Keratinocyte (primary cell): Measurements from ENCODE around the gene FGL2. TPM values are rescaled to one million over a fixed set of nuclear protein-coding genes. Genes with fewer than 3 reads are reported as not detected.

Experiments used
- DNase-seq: peaks from one replicate; pipeline ENCODE4 v3.0.0-alpha.2; 2011; ENCODE audit warnings: low read depth, missing footprints, low spot score
- FAIRE-seq: peaks from 2 replicates; lab custom pipeline; 2011; peaks lifted over from hg19 to GRCh38; lab: Jason Lieb, UNC
- H2AFZ ChIP-seq: 2 replicates; pipeline ENCODE4 v1.6.0; 2012; ENCODE audit warnings: low read length, control low read depth, inconsistent platforms; ENCODE audit not compliant: control insufficient read depth
- H3K27ac ChIP-seq: 2 replicates; pipeline ENCODE4 v1.5.1; 2011; ENCODE audit warnings: low read length; ENCODE audit not compliant: control insufficient read depth, insufficient read depth
- H3K27me3 ChIP-seq: 3 replicates; pipeline ENCODE4 v1.6.0; 2011; ENCODE audit warnings: low read length; ENCODE audit not compliant: control insufficient read depth, insufficient read depth; ENCODE audit errors: extremely low read depth
- H3K36me3 ChIP-seq, 2 experiments: 2 replicates in 1 of 2; 3 replicates in 1 of 2; pipeline ENCODE4 v1.5.1; 2011; ENCODE audit warnings: low read length in 2 of 2, mild to moderate bottlenecking in 1 of 2; ENCODE audit not compliant: control insufficient read depth in 2 of 2, insufficient read depth in 2 of 2; ENCODE audit errors: extremely low read depth in 1 of 2
- H3K4me1 ChIP-seq: 3 replicates; pipeline ENCODE4 v1.5.1; 2011; ENCODE audit warnings: low read length; ENCODE audit not compliant: control insufficient read depth, insufficient read depth; ENCODE audit errors: extremely low read depth
- H3K4me2 ChIP-seq: 3 replicates; pipeline ENCODE4 v1.6.0; 2011; ENCODE audit warnings: low read depth, low read length; ENCODE audit not compliant: control insufficient read depth, insufficient read depth; ENCODE audit errors: extremely low read depth
- H3K4me3 ChIP-seq, 3 experiments: fragments of 200-600 bp in 1 of 3; sonication (generic) in 1 of 3; 2 replicates in 2 of 3; 3 replicates in 1 of 3; pipeline ENCODE4 v1.5.1; 2011 to 2016; ENCODE audit warnings: low read length in 3 of 3, mild to moderate bottlenecking in 3 of 3, control low read depth in 2 of 3, inconsistent platforms in 1 of 3, low read depth in 1 of 3, mixed read lengths in 1 of 3, mixed run types in 1 of 3, moderate library complexity in 1 of 3; ENCODE audit not compliant: control insufficient read depth in 2 of 3, insufficient read depth in 2 of 3; ENCODE audit errors: extremely low read depth in 1 of 3
- H3K79me2 ChIP-seq: 2 replicates; pipeline ENCODE4 v1.6.0; 2012; ENCODE audit warnings: low read length; ENCODE audit not compliant: control insufficient read depth, insufficient read depth
- H3K9ac ChIP-seq: 3 replicates; pipeline ENCODE4 v1.6.0; 2011; ENCODE audit warnings: low read length; ENCODE audit not compliant: control insufficient read depth, insufficient read depth; ENCODE audit errors: extremely low read depth
- H3K9me1 ChIP-seq: 3 replicates; pipeline ENCODE4 v1.6.0; 2011; ENCODE audit warnings: low read length; ENCODE audit not compliant: control insufficient read depth, insufficient read depth; ENCODE audit errors: extremely low read depth
- H3K9me3 ChIP-seq: 2 replicates; pipeline ENCODE4 v1.5.1; 2012; ENCODE audit warnings: low read depth, low read length; ENCODE audit not compliant: control insufficient read depth
- H4K20me1 ChIP-seq: 3 replicates; pipeline ENCODE4 v1.6.0; 2011; ENCODE audit warnings: low read length; ENCODE audit not compliant: control insufficient read depth, insufficient read depth; ENCODE audit errors: extremely low read depth
- EZH2 ChIP-seq: IDR thresholded peaks from one replicate; pipeline ENCODE4 v1.6.1; 2012; ENCODE audit warnings: inconsistent platforms, mild to moderate bottlenecking, low read length, moderate library complexity
- dilution Hi-C: fragments of 300-500 bp; cut with MboI; formaldehyde crosslinking; loops from one replicate; pipeline ENCODE4 v1.7.0; 2020; ENCODE audit warnings: low sequenced_read_pairs; ENCODE audit not compliant: extremely low pct_ligation_motif_present
- polyA plus RNA-seq, 5 experiments: library from polyadenylated mRNA; depleted of rRNA in 3 of 5; stranded (reverse) in 3 of 5; stranded (forward) in 1 of 5; unstranded in 1 of 5; fragments of >200 nt; gene quantifications; 1 replicate in 1 of 5; 2 replicates in 3 of 5; 3 replicates in 1 of 5; pipeline versions ENCODE4 v1.2.1 to v1.2.3, GENCODE V29; 2011 to 2012; ENCODE audit warnings: missing spikeins in 2 of 5, low read depth in 1 of 5, low replicate concordance in 1 of 5
- TF ChIP-seq, protein P1 (sequence below), 3 experiments: IDR thresholded peaks in 1 of 3; conservative IDR thresholded peaks in 1 of 3; optimal IDR thresholded peaks in 1 of 3; 2 replicates in 2 of 3; 3 replicates in 1 of 3; pipeline versions ENCODE3 to v1.5.1; 2011; ENCODE audit warnings: low read length in 3 of 3, mild to moderate bottlenecking in 3 of 3, moderate library complexity in 2 of 3, control low read depth in 1 of 3, inconsistent platforms in 1 of 3; ENCODE audit not compliant: insufficient read depth in 2 of 3; ENCODE audit errors: extremely low read depth in 1 of 3

Gene FGL2
- polyA plus RNA-seq, 1 donor (not counting 4 experiments of a cell fraction or from before 2014, with no cell fraction given): not detected

DNA sequence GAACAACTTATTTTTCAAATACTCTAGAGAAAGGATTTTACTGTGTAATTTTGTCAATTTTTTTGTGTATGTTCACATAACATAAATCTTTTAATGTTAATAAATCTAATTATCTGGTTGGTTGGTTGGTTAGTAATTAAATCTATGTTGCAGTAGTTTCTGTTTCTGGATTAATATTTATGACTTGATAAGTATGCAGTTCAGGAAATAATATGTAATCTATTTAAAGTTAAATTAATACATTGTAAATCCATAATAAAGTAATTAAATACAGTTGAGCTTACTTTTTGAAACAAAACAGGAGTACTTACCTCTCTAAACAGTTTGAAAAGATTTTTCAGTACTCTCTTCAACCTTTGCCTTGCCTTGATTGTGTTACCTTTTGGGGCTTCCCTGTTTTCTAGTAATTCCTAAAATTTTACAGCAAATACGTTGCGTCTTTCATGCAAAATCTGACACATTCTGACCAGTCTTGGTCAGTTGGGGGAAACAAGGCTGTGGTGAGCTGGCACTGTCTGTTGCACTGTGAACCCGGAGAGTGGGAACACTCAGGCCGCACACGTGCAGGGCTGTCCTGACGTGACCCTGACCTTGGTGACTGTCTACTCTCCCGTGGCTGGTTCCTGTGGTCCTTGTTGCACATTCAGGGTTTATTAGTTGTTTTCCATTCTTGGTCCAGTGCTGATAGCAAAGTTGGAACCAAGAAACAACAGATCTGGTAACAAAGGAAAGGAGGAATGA, 45.6 kb upstream of the FGL2 start:
- no peaks in the 10 kb centered on the region for H3K79me2 ChIP-seq
- H3K4me2 ChIP-seq: no peak overlapping the region
- no peaks in the 10 kb centered on the region for H3K36me3 ChIP-seq
- TF ChIP-seq, protein P1, sequence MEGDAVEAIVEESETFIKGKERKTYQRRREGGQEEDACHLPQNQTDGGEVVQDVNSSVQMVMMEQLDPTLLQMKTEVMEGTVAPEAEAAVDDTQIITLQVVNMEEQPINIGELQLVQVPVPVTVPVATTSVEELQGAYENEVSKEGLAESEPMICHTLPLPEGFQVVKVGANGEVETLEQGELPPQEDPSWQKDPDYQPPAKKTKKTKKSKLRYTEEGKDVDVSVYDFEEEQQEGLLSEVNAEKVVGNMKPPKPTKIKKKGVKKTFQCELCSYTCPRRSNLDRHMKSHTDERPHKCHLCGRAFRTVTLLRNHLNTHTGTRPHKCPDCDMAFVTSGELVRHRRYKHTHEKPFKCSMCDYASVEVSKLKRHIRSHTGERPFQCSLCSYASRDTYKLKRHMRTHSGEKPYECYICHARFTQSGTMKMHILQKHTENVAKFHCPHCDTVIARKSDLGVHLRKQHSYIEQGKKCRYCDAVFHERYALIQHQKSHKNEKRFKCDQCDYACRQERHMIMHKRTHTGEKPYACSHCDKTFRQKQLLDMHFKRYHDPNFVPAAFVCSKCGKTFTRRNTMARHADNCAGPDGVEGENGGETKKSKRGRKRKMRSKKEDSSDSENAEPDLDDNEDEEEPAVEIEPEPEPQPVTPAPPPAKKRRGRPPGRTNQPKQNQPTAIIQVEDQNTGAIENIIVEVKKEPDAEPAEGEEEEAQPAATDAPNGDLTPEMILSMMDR (optimal IDR thresholded peaks at IDR 0.05 in 1 of 3, IDR thresholded peaks at IDR 0.05 in 1 of 3, conservative IDR thresholded peaks at IDR 0.05 in 1 of 3; ENCODE audit: extremely low read depth in 1 of 3, insufficient read depth in 2 of 3, low read length in 3 of 3): no peak
- no peak for TF ChIP-seq EZH2
- dilution Hi-C loops: no loop called here
- H3K9me3 ChIP-seq: no peaks in the 10 kb centered on the region
- H3K27me3 ChIP-seq: no peaks in the 10 kb centered on the region
- no peak overlapping the region for H3K9ac ChIP-seq
- H2AFZ ChIP-seq: no peak overlapping the region
- no peak overlapping the region for H3K4me3 ChIP-seq
- no peak overlapping the region for H3K27ac ChIP-seq
- H3K9me1 ChIP-seq: no peaks in the 10 kb centered on the region
- FAIRE-seq: no peak
- no peak for DNase-seq
- H4K20me1 ChIP-seq: no peaks in the 10 kb centered on the region
- no peaks in the 10 kb centered on the region for H3K4me1 ChIP-seq

DNA sequence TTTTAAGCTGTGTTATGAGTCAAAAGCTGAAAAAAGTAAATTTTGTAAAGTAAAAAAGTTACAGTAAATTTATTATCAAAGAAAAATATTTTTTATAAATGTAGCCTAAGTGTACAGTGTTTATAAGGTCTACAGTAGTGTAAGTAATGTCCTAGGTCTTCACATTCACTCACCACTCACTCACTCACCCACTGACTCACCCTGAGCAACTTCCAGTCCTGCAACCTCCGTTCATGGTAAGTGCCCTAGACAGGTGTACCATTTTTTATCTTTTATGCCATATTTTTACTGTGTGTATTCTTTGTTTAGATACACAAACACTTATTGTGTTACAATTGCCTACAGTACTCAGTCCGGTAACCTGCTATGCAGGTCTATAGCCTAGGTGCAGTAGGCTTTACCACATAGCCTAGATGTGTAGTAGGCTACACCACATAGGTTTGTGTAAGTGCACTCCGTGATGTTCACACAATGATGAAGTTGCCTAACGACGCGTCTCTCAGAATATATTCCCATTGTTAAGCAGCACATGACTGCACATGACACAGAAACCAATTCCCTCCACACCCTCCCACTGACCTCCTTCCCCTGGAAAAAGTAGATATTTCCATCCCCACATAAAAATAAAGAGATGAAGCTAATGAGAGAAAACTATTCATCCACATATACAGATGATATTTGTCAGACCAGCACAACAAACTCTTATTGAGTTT, 44.8 kb upstream of the FGL2 start:
- FAIRE-seq: no peak
- Histone ChIP-seq H3K9me1 (no peaks in the 10 kb centered on the region), H3K9me3 (no peaks in the 10 kb centered on the region), H3K4me2 (no peak overlapping the region), H3K4me1 (no peaks in the 10 kb centered on the region), H3K4me3 (no peak overlapping the region), H3K9ac (no peak overlapping the region), H3K79me2 (no peaks in the 10 kb centered on the region), H2AFZ (no peak overlapping the region), H3K27ac (no peak overlapping the region), H3K27me3 (no peaks in the 10 kb centered on the region), H3K36me3 (no peaks in the 10 kb centered on the region), H4K20me1 (no peaks in the 10 kb centered on the region)
- DNase-seq: no peak
- dilution Hi-C loops: no loop called here
- TF ChIP-seq EZH2: no peak
- TF ChIP-seq, protein P1 (optimal IDR thresholded peaks at IDR 0.05 in 1 of 3, IDR thresholded peaks at IDR 0.05 in 1 of 3, conservative IDR thresholded peaks at IDR 0.05 in 1 of 3; ENCODE audit: extremely low read depth in 1 of 3, insufficient read depth in 2 of 3, low read length in 3 of 3): no peak
